HG02973 (cell line): ENCODE data around the gene GRID2.

Experiments used
- ATAC-seq: cut with Tn5 transposase; IDR thresholded peaks from one replicate; pipeline ENCODE4 v1.9.1; 2021; ENCODE audit warnings: moderate library complexity; ENCODE audit not compliant: unreplicated experiment

GRID2 gene

GRCh38 chr4:93178279-93178678 lies 874.5 kb downstream of the GRID2 start:
- no peak for ATAC-seq

GRCh38 chr4:93179044-93179443 lies 875.3 kb downstream of the GRID2 start:
- no peak for ATAC-seq

GRCh38 chr4:93182722-93183121 lies 879.0 kb downstream of the GRID2 start:
- no peak for ATAC-seq

GRCh38 chr4:93183576-93183975 lies 879.8 kb downstream of the GRID2 start:
- ATAC-seq, result no peak

- no peak for ATAC-seq
Measured at GRCh38 chr4:93184053-93184452, 880.3 kb downstream of the GRID2 start.

GRCh38 chr4:93186846-93187245 lies 883.1 kb downstream of the GRID2 start:
- no peak for ATAC-seq

GRCh38 chr4:93187466-93187865 lies 883.7 kb downstream of the GRID2 start:
- no peak for ATAC-seq

- ATAC-seq, result no peak
Measured at GRCh38 chr4:93187892-93188291, 884.1 kb downstream of the GRID2 start.

GRCh38 chr4:93199492-93199891 lies 895.7 kb downstream of the GRID2 start:
- no peak for ATAC-seq

GRCh38 chr4:93201471-93202096 lies 897.8 kb downstream of the GRID2 start:
- no peak for ATAC-seq

GRCh38 chr4:93203708-93204107 lies 899.9 kb downstream of the GRID2 start:
- no peak for ATAC-seq

GRCh38 chr4:93212250-93212649 lies 908.5 kb downstream of the GRID2 start:
- no peak for ATAC-seq

- ATAC-seq, result no peak
Measured at GRCh38 chr4:93216646-93217045, 912.9 kb downstream of the GRID2 start.

- ATAC-seq, result no peak
Measured at GRCh38 chr4:93217431-93217830, 913.7 kb downstream of the GRID2 start.

- no peak for ATAC-seq
Measured at GRCh38 chr4:93221771-93222170, 918.0 kb downstream of the GRID2 start.

GRCh38 chr4:93228021-93228420 lies 924.3 kb downstream of the GRID2 start:
- ATAC-seq, result no peak

GRCh38 chr4:93232883-93233282 lies 929.1 kb downstream of the GRID2 start:
- ATAC-seq, result no peak

- ATAC-seq, result no peak
Measured at GRCh38 chr4:93237521-93237920, 933.8 kb downstream of the GRID2 start.

GRCh38 chr4:93243262-93243661 lies 939.5 kb downstream of the GRID2 start:
- no peak for ATAC-seq

GRCh38 chr4:93261207-93261606 lies 957.4 kb downstream of the GRID2 start:
- no peak for ATAC-seq

GRCh38 chr4:93263166-93263565 lies 959.4 kb downstream of the GRID2 start:
- ATAC-seq, result no peak

GRCh38 chr4:93267747-93268146 lies 964.0 kb downstream of the GRID2 start:
- ATAC-seq, result no peak

- ATAC-seq, result no peak
Measured at GRCh38 chr4:93285346-93285745, 981.6 kb downstream of the GRID2 start.
